HG02870 (cell line): ENCODE data around the gene GRIA4.
"Not testable (repeated sequence)": the region's sequence is repeated elsewhere in the genome, so short reads cannot be mapped to it uniquely, and the experiment has no call there.

Source experiments
- ATAC-seq: cut with Tn5 transposase; IDR thresholded peaks from one replicate; pipeline ENCODE4 v1.9.1; 2021; ENCODE audit warnings: mild to moderate bottlenecking, moderate library complexity; ENCODE audit not compliant: unreplicated experiment

Gene GRIA4

DNA sequence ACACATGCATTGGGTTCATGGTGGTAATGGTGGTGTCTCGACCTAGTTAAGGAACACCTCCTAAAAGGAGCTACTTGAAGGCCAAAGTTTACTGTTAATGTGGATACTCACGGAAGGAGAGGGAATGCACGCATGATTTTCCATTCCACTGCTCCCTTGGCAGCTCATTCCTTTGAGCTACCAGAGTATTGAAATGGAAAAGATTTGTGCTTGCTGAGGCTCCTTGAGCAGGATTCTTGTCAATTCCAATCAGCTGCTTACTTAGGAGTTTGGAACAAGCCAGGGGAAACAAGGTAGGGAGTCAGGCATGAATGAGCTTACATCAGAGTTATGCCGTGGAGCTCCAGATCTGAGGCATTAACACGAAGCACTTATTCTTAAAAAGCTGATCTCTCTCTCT is 108.8 kb downstream of the GRIA4 start:
- no peak for ATAC-seq

DNA sequence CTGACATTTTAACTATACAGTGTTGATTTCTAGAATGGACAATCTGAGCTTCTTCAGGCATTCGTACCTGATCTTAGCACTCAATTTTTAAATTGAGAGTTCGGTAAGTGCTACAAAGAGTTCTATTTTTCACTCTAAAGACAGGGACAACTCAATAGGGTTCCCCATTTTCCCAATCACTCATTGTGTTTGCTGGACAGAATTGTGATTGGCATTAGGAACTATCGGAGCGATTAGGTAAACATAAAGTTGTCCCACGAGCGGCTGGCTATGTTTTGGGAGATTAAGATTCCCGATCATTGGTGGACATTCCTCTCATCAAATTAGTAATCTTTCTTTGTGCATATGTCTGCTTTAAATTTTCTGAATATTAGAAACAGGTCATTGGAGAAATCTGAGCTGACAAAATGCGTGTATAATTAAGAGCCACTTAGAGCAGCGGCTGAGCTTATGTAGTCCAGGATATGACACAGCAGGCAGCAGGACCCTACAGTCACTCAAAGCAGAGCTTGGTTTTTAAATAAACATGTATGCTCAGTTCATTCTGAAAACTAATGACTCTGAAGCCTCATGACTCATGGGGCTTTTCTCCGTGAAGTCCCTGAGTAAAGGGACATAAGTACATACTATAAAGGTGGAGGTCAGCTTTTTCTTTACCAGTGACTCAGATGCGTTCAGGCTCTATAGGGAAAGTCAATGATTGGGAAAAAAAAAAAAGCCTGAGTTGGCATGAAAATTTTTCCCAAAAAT is 109.4 kb downstream of the GRIA4 start:
- ATAC-seq, result peak; percentile 91

DNA sequence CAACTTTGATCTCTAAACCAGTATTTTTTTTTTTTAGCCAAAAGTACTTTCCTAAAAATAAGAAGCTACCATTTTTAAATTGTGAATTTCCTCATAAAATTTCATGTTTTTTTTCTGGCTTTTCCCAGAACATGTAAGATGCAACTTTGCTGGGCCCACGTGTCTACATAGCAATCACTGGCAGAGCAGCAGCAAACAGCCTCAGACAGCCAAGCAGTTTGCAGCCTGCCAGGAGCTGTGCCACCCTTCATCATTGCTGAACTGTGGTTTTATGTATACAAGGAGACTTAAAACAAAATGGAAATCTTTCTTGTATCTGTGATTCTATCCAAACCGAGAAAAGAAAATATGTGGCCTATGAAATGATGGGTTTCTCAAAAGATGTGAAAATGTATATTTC is 110.2 kb downstream of the GRIA4 start:
- no peak for ATAC-seq

DNA sequence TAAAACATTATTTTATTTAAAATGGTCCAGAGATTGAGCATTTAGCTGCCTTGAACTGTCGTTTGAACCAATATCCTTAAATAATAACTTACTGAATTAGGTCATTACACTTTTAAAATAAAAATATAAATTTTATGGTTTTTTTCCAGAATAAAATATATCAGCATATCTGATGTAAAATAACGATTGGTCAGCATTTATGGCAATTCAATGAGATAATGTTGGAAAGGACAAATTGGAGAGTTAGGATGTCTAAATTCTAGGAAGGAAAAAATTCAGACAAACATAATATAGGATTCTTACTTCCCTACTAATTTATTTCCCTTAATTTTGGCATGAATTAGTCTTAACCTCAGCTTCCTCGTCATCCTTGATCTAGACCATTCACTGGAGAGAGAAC is 113.4 kb downstream of the GRIA4 start:
- ATAC-seq, result no peak

DNA sequence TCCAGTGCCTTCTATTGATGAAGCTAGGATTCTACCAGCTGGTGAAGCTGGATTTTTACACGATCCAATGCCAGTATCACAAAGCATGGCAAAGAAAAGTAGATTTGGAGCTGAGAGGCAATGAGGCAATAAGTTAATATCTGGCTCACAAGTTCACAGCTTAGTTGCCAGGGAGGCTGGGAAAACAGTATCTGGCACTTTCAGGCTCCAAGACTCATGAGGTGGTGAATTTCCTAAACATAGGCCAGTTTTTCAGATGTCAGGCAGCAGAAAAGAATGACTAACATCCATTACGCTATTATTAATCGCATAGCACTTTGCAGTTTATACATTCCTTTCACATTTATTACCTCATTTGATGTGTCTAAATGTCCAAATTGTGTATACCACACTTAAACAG is 122.7 kb downstream of the GRIA4 start:
- no peak for ATAC-seq

DNA sequence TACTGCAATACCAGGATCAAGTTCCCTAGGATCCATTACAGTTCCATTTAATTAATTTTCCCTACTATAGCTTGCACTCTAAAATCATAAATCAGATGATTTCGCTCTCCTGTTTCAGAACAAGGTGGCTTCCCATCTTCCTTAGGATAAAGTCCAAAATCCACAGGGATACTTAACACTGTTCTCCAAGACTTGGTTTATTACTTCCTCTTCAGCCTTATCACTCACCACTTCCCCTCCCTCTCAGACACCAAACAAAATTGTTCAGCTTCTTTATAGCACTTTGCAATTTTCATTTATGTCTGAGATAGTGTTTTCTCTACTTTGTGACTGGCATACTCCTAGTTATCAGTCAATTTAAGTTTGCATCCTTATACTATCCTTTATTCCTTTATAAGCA is 124.6 kb downstream of the GRIA4 start:
- ATAC-seq, result no peak

DNA sequence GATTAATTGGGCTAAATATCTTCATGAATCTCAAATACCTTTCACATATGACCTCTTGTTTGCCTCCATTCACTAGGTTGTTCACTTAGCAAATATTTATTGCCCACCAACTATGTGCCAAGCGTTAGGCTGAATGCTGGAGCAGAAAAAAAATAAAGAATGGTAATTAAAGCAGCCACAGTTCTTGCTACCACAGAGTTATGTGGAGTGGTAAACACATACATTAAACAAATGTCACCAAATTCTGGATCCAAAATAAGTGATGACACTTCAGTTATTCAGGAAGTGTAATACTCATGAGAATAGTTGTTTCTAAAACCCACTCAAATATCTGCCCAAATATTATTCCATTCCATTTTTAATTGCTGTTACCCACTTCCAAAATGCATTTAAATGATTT is 128.4 kb downstream of the GRIA4 start:
- no peak for ATAC-seq

DNA sequence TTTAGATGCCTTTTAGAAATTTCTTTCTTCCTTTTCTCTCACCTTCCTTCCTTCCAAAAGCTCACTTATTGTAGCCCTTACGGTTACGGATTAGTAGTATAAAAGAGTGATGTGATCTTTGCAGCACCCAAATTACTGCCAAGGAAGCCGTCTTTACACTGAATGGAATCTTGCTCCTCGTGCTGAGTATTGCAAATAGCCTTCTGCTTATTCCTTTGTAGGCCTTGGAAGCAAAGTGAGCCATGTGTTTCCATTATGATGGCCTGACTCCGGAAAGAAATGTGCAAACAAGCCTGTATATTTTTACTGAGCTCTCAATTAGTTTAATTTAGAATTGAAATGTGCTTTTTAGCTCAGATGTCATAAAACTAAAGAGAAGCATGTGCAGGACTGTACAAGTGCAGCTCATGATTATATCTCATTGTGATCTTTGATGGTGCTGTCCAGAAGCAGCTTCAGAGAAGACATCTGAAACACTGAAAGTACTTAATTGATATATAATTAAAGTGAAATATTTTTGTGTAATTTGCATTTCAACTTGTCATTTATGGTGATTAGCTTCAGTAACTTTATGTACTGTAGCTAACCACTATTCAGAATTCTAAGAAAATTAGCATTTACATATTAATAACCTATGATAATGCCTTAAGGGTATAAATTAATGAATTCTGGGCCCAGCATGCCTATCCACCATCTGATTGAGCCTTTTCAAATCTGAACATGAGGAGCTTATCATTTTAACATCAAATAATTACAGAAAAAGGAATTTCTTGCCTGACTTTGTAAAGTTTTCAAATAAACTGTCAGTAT is 129.3 kb downstream of the GRIA4 start:
- no peak for ATAC-seq

DNA sequence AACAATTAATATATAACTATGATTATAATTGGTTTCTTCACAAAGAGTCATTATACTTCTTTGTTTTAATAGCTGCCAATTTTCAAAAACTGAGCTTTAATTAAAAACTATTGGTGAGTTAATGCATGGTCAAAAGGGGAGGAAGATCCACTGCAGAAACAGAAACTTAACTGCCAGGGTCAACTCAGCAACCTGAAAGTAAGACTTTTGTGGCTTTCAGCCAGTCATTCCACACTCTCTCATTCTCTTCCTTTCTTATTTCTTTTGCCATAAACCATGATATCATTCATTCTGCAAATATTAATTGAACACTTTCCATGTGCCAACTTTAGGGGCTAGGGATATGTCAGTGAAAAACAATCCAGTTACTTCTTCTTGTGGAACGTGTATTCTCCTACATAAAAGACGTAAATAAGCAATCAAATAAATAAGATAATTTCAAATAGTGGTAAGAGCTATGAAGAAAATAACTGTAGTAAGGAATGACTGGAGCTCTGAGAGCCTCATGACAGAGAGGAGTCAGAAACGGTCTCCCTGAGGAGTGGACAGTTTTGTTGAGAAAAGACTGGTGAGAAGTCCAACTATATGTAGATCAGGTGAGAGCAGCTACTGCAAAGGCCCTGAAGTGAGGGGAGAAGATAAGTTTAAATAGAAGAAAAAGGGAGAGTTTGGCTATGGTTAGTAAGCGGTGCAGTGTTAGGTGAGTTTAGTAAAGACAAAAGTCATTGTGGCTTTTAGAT is 130.5 kb downstream of the GRIA4 start:
- ATAC-seq, result peak; percentile 89

DNA sequence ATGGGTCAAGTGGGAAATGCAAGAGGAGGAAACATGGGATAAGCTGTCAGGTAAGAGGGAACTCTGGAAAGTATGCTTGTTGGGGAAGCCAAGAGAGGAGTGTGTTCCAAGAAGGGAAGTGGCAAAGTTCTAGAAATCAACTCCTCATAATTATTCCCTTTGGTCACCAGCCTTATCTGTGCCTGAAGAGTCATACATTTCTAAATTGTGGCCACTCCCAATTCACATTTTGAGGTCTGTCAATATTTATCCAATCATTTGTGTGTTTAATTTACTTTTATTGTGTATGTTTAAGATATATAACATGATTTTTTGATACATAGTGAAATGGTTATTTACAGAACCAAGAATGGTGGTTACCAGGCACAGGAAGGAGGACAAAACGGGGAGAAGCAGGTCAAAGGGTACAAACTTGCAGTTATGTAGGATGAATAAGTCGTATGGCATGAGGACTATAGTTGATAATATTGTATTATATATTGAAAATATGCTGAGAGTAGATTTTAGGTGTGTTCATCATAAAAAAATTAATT is 131.7 kb downstream of the GRIA4 start:
- ATAC-seq, result no peak

DNA sequence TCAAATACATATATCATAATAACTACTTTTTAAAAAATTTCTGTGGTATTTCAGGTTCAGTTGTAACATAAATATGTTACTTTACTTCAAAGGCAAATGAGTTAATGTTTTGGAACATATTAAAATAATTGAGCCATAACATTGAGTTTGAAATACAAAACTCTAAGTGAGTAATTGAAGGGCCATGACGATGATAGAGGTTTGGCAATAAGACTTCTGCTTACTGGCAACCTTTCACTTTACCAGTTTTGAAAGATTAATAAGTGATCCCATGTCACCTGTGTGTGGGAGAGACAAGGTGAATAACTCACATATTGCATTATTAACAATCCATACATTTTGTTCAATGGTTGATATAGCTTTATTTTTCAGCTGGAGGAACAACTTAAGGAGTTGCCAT is 144.4 kb downstream of the GRIA4 start:
- ATAC-seq, result no peak

DNA sequence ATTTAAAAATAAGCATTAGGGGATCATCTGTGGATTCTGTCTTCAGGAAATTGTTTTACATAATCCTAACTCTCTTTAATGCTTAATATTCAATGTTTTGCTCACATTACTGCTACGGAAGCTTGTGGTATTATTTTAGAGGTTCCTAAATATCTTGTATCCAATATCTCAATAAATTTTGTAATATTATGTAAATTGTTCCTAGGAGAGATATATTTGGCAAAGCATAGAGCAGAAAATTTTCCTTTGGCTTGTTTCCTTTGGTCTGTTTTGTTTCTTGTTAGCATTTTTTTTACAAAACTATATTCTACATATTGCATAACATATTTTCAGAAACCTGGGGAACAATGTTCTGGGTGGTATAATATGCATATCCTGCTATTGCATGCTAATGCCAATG is 144.8 kb downstream of the GRIA4 start:
- no peak for ATAC-seq

DNA sequence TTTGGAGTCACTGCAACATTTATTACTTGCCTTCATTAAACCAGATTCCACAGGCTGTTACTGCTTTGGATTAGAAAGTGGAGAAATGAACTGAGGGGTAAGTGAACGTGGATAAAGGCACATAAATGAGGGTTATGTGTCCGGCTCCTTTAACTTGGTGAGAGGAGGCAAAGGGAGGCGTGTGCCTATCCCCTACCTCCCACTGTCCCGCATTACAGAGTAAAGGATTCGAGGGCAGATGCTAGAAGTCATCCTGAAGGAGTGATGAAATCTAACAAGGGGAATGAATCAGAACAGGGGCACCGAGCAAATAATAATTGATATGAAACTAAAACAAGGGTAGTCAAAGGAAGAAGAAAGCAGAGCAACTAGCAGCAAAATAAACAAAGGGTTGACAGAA is 147.2 kb downstream of the GRIA4 start:
- no peak for ATAC-seq

DNA sequence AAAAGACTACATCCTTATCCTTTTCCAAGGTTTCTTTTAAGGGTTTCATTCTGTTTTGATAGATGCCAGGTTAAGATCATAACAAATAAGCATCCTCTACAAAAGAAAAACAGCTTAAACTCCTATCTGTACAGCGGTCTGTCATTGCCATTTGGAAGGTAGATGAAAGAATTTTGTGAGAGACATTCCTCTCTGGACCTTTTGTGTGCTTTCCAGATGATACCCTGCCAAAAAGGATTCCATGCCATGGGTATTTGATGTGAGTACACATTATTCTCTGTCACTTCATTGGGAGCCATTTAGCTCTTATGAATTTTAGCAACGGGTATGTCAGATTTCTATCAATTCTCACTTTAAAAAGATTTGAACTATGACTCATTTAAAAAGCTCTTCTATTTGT is 153.7 kb downstream of the GRIA4 start:
- no peak for ATAC-seq

DNA sequence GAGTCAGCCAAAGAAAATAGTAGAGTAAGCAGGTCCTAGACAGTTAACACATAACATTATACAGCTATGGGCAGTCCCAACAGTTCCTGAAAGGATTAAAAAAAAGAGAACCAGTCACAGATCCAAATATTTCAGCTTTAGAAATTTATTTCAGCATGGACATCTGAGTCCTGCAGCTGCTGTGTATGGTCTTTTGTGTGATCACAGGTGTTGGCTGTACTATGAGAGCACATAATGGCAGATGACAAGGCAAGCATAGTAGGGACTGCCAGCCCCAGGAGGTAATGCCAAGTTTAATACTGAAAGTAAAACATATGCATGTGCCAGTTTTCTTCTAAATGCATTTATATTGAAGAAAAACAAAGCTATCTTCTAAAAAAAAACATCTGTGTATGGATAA is 158.1 kb downstream of the GRIA4 start:
- no peak for ATAC-seq

DNA sequence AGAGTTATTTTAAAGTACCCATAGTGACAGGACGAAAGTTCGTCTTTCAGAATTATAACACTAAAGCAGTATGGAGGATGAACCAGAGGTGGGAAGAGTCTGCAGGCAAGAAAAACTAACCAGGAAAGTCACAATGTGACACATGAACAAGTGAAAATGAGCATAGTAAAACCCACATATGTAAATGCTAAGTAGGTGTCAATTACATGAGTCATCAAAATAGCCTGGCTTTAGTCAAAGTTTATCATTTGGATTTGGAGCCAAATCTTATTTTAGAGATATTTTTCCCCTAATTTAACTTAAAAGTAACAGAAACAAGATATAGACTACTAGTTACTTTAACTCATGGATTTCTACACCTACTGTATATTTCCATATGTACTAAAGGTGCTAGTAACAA is 159.8 kb downstream of the GRIA4 start:
- no peak for ATAC-seq

DNA sequence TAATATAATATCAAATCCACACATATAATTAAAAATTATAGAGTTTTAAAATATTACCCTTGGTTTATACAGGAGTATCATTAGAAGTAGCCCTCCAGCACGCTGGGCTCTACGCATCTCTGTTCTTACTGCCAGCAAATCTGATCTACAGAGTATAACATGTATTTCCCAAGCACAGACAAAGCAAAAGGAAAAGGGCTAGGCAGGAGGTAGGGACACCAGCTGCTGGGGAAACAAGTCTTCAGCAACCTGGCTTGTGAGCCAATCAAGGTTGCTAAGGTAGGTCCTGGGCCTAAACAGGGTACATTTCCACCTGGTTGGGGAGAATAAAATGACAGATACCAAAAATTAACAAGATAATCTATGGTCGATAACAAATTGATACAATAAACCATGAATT is 163.6 kb downstream of the GRIA4 start:
- ATAC-seq, result not testable (repeated sequence)

DNA sequence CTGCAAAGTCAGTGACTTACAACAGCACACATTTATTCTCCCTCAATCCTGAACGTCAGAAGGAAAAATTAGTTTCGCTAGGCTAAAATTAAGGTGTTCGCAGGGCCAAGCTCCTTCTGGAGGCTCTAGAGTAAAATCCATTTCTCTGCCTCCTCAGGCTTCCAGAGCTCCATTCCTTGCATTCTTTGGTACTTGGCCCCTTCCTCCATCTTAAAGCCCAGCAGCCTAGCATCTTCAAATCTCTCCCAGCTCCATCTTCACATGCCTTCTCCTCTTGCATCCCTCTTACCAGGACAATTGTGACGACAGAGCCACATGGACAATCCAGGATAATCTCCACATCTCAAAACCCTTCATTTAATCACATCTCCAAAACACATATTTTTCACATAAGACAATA is 165.0 kb downstream of the GRIA4 start:
- ATAC-seq, result no peak

DNA sequence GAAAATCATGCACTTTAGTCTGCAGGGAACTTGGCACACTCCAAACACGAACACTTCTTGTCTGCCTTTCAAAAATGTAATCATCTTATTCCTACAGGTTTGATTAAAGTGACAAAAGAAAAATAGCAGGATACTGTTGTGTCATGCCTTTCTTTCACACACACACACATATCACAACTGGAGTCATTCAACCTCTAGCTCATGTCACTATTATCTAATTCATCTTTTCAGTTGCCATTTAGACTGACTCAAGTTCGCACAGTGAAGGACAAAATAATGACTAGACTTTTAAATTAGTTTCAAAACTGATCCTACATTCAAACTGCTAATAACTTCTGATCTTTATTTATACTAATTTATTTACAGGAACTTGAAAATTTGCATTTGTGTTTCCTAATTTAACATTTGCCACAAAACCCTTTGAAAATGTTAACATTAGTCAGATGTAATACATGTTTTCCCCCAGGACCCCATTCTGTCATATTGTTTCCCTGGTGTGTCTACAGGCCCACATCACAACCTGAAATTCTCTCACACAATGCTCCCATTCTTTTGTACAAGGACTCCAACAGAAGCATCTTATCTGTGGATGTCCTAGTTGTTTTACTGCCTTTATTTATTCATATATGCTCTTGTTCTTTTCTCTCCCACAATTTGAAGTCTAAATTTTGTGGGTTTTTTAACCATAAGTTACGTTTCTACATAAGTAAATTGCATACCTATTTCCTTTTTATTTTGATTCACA is 171.1 kb downstream of the GRIA4 start:
- no peak for ATAC-seq

DNA sequence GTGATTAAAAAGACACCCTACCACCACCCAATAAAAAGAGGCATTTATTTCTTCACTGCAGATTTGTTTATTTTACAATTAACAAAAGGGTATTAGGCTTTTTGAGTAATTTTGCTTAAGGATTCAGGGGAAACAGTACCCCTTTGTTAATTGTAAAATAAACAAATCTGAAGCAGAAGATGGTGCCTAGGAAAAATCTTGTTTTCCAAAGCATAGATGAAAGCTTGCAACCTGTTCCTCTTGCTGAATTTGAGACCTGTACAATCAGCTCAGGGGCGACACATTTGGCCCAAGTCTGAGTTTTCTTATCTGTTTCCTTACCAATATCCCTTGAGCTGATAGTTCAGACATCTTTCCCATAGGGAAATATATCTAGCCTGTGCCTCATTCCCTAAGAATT is 171.9 kb downstream of the GRIA4 start:
- ATAC-seq, result no peak

DNA sequence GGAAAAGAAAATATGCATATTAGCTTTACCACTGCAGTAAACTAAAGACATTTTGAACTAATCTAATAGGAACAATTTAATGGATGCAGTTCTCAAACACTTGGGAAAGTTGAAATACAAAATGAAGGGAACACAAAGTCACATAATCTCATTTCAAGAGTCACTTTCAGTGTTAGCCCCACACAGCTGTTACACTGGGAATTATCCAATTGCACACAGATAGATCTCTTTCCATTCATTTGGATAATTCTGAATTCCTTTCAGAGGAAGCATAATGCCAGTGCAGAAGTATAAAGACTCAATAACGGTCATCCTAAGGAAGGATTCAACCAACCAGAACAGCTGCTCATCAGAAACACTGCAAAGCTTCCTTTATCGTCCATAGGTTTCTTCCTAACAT is 173.3 kb downstream of the GRIA4 start:
- no peak for ATAC-seq
